Fibroblast of the conjunctiva (primary cell): ENCODE results near the gene C5.

Experiments
- DNase-seq: peaks from one replicate; pipeline ENCODE4 v3.0.0-alpha.2; 2010; ENCODE audit warnings: low read depth

Gene C5

GRCh38 chr9:120910643-120911042 lies 139.4 kb downstream of the C5 start:
- no peak for DNase-seq

GRCh38 chr9:120909904-120910303 lies 140.2 kb downstream of the C5 start:
- DNase-seq, result no peak

GRCh38 chr9:120905315-120906164 lies 144.5 kb downstream of the C5 start:
- no peak for DNase-seq

- DNase-seq, result no peak
Observed at GRCh38 chr9:120904978-120905301, 145.1 kb downstream of the C5 start.

- no peak for DNase-seq
Observed at GRCh38 chr9:120904061-120904977, 145.8 kb downstream of the C5 start.

- no peak for DNase-seq
Observed at GRCh38 chr9:120902569-120903535, 147.2 kb downstream of the C5 start.
